K562 (cell line): ENCODE results near the gene PDGFC. TPM values are rescaled to one million over a fixed set of nuclear protein-coding genes. Genes with fewer than 3 reads are reported as not detected.

ENCODE experiments used
- ATAC-seq: fragments of 200-7000 bp; cut with Tn5 transposase; 3 replicates; pipeline ENCODE4 v1.9.1; 2020; ENCODE audit warnings: moderate library complexity
- BruUV-seq: library from RNA; stranded (reverse); fragments of 400-500 nt; replicated peaks from 2 replicates; lab custom pipeline; 2021; lab: Mats Ljungman, UMichigan
- CTCF ChIA-PET: fragments of 300-600 bp; formaldehyde crosslinking; extraction: SDS; loops from one replicate; lab custom pipeline; 2021; ENCODE audit warnings: low intra/inter-chr PET ratio; lab: Yijun Ruan, JAX
- POLR2A ChIA-PET: fragments of 300-600, 350-650 bp; sonication (Branson Sonifier 250); formaldehyde crosslinking; extraction: SDS; loops from one replicate; lab custom pipeline; 2021; ENCODE audit warnings: antibody characterized with exemption, inconsistent platforms; lab: Yijun Ruan, JAX
- DNase-seq, 4 experiments: peaks; one replicate each; pipeline versions ENCODE4 v3.0.0 to v3.0.0-alpha.2; 2011 to 2018; ENCODE audit warnings: low spot score in 3 of 4, mixed read lengths in 3 of 4; ENCODE audit errors: extremely low read depth in 1 of 4
- FAIRE-seq: peaks from 2 replicates; lab custom pipeline; 2011; peaks lifted over from hg19 to GRCh38; lab: Jason Lieb, UNC
- H2AFZ ChIP-seq: 2 replicates; pipeline ENCODE4 v1.6.0; 2011; ENCODE audit warnings: low read depth, low read length, control low read depth, inconsistent platforms
- H3K27ac ChIP-seq: fragments of 200-600 bp; 3 replicates; pipeline ENCODE4 v1.8.0; 2011; ENCODE audit warnings: low read depth, mild to moderate bottlenecking, control low read depth, inconsistent platforms, low read length, moderate library complexity, mixed read lengths; ENCODE audit errors: extremely low read depth
- H3K27me3 ChIP-seq, 2 experiments: fragments of 300-600 bp in 1 of 2; 2 replicates in 1 of 2; 3 replicates in 1 of 2; pipeline versions ENCODE4 v1.6.0 to v1.8.0; 2011; ENCODE audit warnings: inconsistent platforms in 2 of 2, low read length in 2 of 2, mild to moderate bottlenecking in 1 of 2, mixed read lengths in 1 of 2, moderate library complexity in 1 of 2; ENCODE audit not compliant: control insufficient read depth in 2 of 2, insufficient read depth in 2 of 2
- H3K36me3 ChIP-seq: fragments of 300-600 bp; 3 replicates; pipeline ENCODE4 v1.8.0; 2011; ENCODE audit warnings: mild to moderate bottlenecking, low read length, inconsistent platforms; ENCODE audit not compliant: control insufficient read depth, insufficient read depth
- H3K4me1 ChIP-seq, 2 experiments: fragments of 200-600 bp in 1 of 2; replicated peaks in 1 of 2; 2 replicates in 1 of 2; 3 replicates in 1 of 2; pipeline versions ENCODE4 v1.5.1 to v1.8.0; 2011; ENCODE audit warnings: inconsistent platforms in 2 of 2, low read length in 2 of 2, mild to moderate bottlenecking in 1 of 2, mixed read lengths in 1 of 2, moderate library complexity in 1 of 2; ENCODE audit not compliant: control insufficient read depth in 2 of 2, insufficient read depth in 2 of 2
- H3K4me2 ChIP-seq: 2 replicates; pipeline ENCODE4 v1.6.1; 2011; ENCODE audit warnings: low read length, control low read depth, inconsistent platforms, mixed read lengths; ENCODE audit not compliant: insufficient read depth
- H3K4me3 ChIP-seq: fragments of 200-600 bp; sonication (generic), shearing (Covaris generic); 2 replicates; pipeline ENCODE4 v1.5.1; 2016; ENCODE audit warnings: control low read depth, inconsistent platforms
- H3K79me2 ChIP-seq: fragments of 200-600 bp; 3 replicates; pipeline ENCODE4 v1.8.0; 2011; ENCODE audit warnings: low read length, inconsistent platforms; ENCODE audit not compliant: control insufficient read depth, insufficient read depth
- H3K9ac ChIP-seq, 2 experiments: 2 replicates each; pipeline versions ENCODE4 v1.6.0 to v1.6.1; 2011; ENCODE audit warnings: low read depth in 2 of 2, low read length in 2 of 2, control low read depth in 1 of 2, inconsistent platforms in 1 of 2, mild to moderate bottlenecking in 1 of 2, mixed read lengths in 1 of 2; ENCODE audit not compliant: insufficient read depth in 1 of 2
- H3K9me1 ChIP-seq: one replicate; pipeline ENCODE4 v1.6.0; 2011; ENCODE audit warnings: inconsistent platforms, mild to moderate bottlenecking, low read length, moderate library complexity; ENCODE audit not compliant: control insufficient read depth, insufficient read depth
- H3K9me3 ChIP-seq: replicated peaks from 2 replicates; pipeline ENCODE4 v1.5.1; 2011; ENCODE audit warnings: low read depth, low read length, inconsistent platforms; ENCODE audit not compliant: control insufficient read depth, insufficient read depth
- H4K20me1 ChIP-seq: replicated peaks from 2 replicates; pipeline ENCODE4 v1.6.1; 2011; ENCODE audit warnings: low read length, inconsistent platforms, mixed read lengths; ENCODE audit not compliant: control insufficient read depth, insufficient read depth
- DMBX1 ChIP-seq: fragments of 250-450 bp; sonication (Bioruptor Pico); IDR thresholded peaks from 2 replicates; pipeline ENCODE4 v1.8.0; 2022; ENCODE audit warnings: inconsistent platforms, mild to moderate bottlenecking, moderate library complexity, borderline replicate concordance
- ESRRB ChIP-seq: fragments of 250-450 bp; sonication (Bioruptor Pico); IDR thresholded peaks from 2 replicates; pipeline ENCODE4 v1.5.0; 2020; ENCODE audit warnings: mild to moderate bottlenecking, moderate library complexity, borderline replicate concordance
- KDM5B ChIP-seq: fragments of 200-600 bp; sonication (generic); IDR thresholded peaks from 2 replicates; pipeline ENCODE4 v1.6.1; 2012; ENCODE audit warnings: low read depth, mild to moderate bottlenecking, moderate library complexity, low read length, control low read depth, inconsistent platforms; ENCODE audit not compliant: insufficient replicate concordance
- MITF ChIP-seq: IDR thresholded peaks from 2 replicates; pipeline ENCODE4 v1.6.1; 2014; ENCODE audit warnings: antibody characterized with exemption
- THRAP3 ChIP-seq: fragments of 450-650 bp; IDR thresholded peaks from 2 replicates; pipeline ENCODE4 v1.6.1; 2016; ENCODE audit warnings: mild to moderate bottlenecking, inconsistent platforms, borderline replicate concordance
- TOE1 ChIP-seq, 2 experiments: fragments of 450-650 bp in 1 of 2; sonication (generic) in 1 of 2; formaldehyde crosslinking in 1 of 2; IDR thresholded peaks; 2 replicates each; pipeline versions ENCODE4 v1.7.1 to v1.8.0; 2016 to 2022; ENCODE audit warnings: borderline replicate concordance in 2 of 2, mild to moderate bottlenecking in 2 of 2, antibody characterized with exemption in 1 of 2, inconsistent platforms in 1 of 2, low read depth in 1 of 2, missing genetic modification reagents in 1 of 2, moderate library complexity in 1 of 2
- WHSC1 ChIP-seq: IDR thresholded peaks from one replicate; pipeline ENCODE4 v1.6.1; 2012; ENCODE audit warnings: low read length, control low read depth, inconsistent platforms
- ZBTB12 ChIP-seq: fragments of 250-450 bp; sonication (Bioruptor Pico); IDR thresholded peaks from 2 replicates; pipeline ENCODE4 v1.4.0; 2020
- ZBTB17 ChIP-seq: fragments of 450-650 bp; formaldehyde crosslinking; IDR thresholded peaks from 2 replicates; pipeline ENCODE4 v1.4.0; 2020; ENCODE audit warnings: mild to moderate bottlenecking
- ZNF316 ChIP-seq: fragments of 450-650 bp; IDR thresholded peaks from 2 replicates; pipeline ENCODE4 v1.6.1; 2016
- ZNF79 ChIP-seq: fragments of 250-450 bp; sonication (Bioruptor Pico); IDR thresholded peaks from 2 replicates; pipeline ENCODE4 v1.4.0; 2020; ENCODE audit warnings: low read depth, mild to moderate bottlenecking, moderate library complexity
- WGBS: fragments of 100-300 bp; shearing (Covaris generic); methylation state at CpG from one replicate; pipeline ENCODE4 v1.1.6; 2016; ENCODE audit warnings: low coverage, mixed read lengths; ENCODE audit not compliant: insufficient coverage; ENCODE audit errors: missing lambda C conversion rate; 5-methylcytosine and 5-hydroxymethylcytosine counted together
- in situ Hi-C: fragments of 300-500 bp; cut with MboI; formaldehyde crosslinking; loops from 4 replicates; pipeline ENCODE4 v1.15.0; 2018; ENCODE audit warnings: inconsistent platforms, mixed read lengths
- intact Hi-C: fragments of 100-400 bp; cut with micrococcal nuclease; formaldehyde crosslinking; loops from 2 replicates; pipeline ENCODE4 v1.14.2; 2022
- polyA plus RNA-seq, 8 experiments: library from polyadenylated mRNA; depleted of rRNA in 4 of 8; stranded (reverse) in 5 of 8; unstranded in 3 of 8; fragments of >200 nt; fragmentation: Nextera tagmentation in 2 of 8; fragmentation: Illumina TruSeq in 1 of 8; extraction: Ambion mirVana in 2 of 8; extraction: Trizol in 1 of 8; gene quantifications; 2 replicates each; pipeline versions ENCODE4 v1.2.1 to v1.2.3, GENCODE V29; 2011 to 2014; ENCODE audit warnings: inconsistent platforms in 1 of 8, missing spikeins in 1 of 8
- total RNA-seq, 7 experiments: library from RNA; depleted of rRNA in 6 of 7; stranded (reverse); fragments of >200 nt in 6 of 7; fragmentation: Illumina TruSeq in 2 of 7; extraction: Trizol in 2 of 7; gene quantifications; 2 replicates each; pipeline versions ENCODE4 v1.2.1 to v1.2.3, GENCODE V29; 2011 to 2021; ENCODE audit warnings: low replicate concordance in 1 of 7
- TF ChIP-seq, protein P1 (sequence below): fragments of 250-450 bp; sonication (Bioruptor Pico); IDR thresholded peaks from 2 replicates; pipeline ENCODE4 v1.6.1; 2021; ENCODE audit warnings: mild to moderate bottlenecking

PDGFC gene
- total and polyA plus RNA-seq, 9 of the 15 experiments (the other 6 are each of a cell fraction or from before 2014, with no cell fraction given), result not detected

GRCh38 chr4:156952078-156952759, 19.4 kb downstream of the PDGFC start:
- ATAC-seq, result no peak
- H2AFZ ChIP-seq, result no peak overlapping the region
- CTCF ChIA-PET, result no interaction called here
- intact Hi-C loops (no loop called here), in situ Hi-C loops (no loop called here)
- TF ChIP-seq, protein P1, sequence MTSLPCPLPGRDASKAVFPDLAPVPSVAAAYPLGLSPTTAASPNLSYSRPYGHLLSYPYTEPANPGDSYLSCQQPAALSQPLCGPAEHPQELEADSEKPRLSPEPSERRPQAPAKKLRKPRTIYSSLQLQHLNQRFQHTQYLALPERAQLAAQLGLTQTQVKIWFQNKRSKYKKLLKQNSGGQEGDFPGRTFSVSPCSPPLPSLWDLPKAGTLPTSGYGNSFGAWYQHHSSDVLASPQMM, result no peak
- POLR2A ChIA-PET, result no interaction called here
- no TSS peak for BruUV-seq
- no peak overlapping the region for H3K4me2 ChIP-seq
- no peak for FAIRE-seq
- 0% methylated on average over 3 of the region's 3 CpGs for WGBS
- H3K27me3 ChIP-seq, result no peaks in the 10 kb centered on the region
- H3K9ac ChIP-seq, result no peak overlapping the region
- no peaks in the 10 kb centered on the region for H3K79me2 ChIP-seq
- H3K36me3 ChIP-seq, result no peaks in the 10 kb centered on the region
- no peak overlapping the region for H3K4me3 ChIP-seq
- no peaks in the 10 kb centered on the region for H4K20me1 ChIP-seq
- H3K27ac ChIP-seq, result no peak overlapping the region
- no peaks in the 10 kb centered on the region for H3K9me1 ChIP-seq
- no peak for DNase-seq
- no peaks in the 10 kb centered on the region for H3K9me3 ChIP-seq
- no peaks in the 10 kb centered on the region for H3K4me1 ChIP-seq

DNA sequence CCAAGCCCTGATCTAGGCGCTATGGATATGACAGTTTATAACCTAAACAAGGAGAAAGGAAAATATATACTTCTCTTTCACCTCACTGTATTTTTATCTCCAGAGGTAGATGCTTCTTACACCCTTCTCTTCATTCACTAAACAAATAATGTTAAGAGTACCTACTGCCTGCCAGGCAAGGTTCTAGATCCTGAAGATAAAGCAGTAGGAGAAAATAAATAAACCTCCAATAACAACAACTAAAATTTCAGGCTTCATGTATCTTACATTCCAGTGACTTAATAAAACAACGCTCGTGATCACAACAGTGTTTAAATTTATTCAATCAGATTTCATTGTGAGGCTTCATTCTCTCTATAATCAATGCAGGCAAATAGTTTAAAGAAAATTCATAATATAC, 20.7 kb downstream of the PDGFC start:
- H3K9me3 ChIP-seq, result no peaks in the 10 kb centered on the region
- no peaks in the 10 kb centered on the region for H3K36me3 ChIP-seq
- H3K4me3 ChIP-seq, result no peak overlapping the region
- ChIA-PET POLR2A (no interaction called here), CTCF (no interaction called here)
- no peaks in the 10 kb centered on the region for H3K4me1 ChIP-seq
- H3K9ac ChIP-seq, result no peak overlapping the region
- BruUV-seq, result no TSS peak
- H3K79me2 ChIP-seq, result no peaks in the 10 kb centered on the region
- H3K27me3 ChIP-seq, result no peaks in the 10 kb centered on the region
- H3K9me1 ChIP-seq, result no peaks in the 10 kb centered on the region
- intact Hi-C loops (no loop called here), in situ Hi-C loops (no loop called here)
- FAIRE-seq, result no peak
- no peak overlapping the region for H3K27ac ChIP-seq
- H4K20me1 ChIP-seq, result no peaks in the 10 kb centered on the region
- WGBS, result 3% methylated on average over 3 of the region's 3 CpGs
- no peak for DNase-seq
- no peak overlapping the region for H3K4me2 ChIP-seq
- no peak overlapping the region for H2AFZ ChIP-seq
- no peak for ATAC-seq
- TF ChIP-seq TOE1 (IDR thresholded peaks at IDR 0.05; ENCODE audit: borderline replicate concordance), result no peak
- no peak for TF ChIP-seq TOE1 (CRISPR knock-in tag; IDR thresholded peaks at IDR 0.05; ENCODE audit: borderline replicate concordance, low read depth)
- TF ChIP-seq THRAP3, result no peak
- TF ChIP-seq KDM5B, result no peak
- TF ChIP-seq ZNF79 (CRISPR knock-in tag), result no peak
- TF ChIP-seq WHSC1, result no peak
- no peak for TF ChIP-seq ZBTB12 (CRISPR knock-in tag)
- no peak for TF ChIP-seq DMBX1
- no peak for TF ChIP-seq MITF
- no peak for TF ChIP-seq ZNF316
- TF ChIP-seq ESRRB (CRISPR knock-in tag), result no peak
- TF ChIP-seq ZBTB17, result no peak
